GM12892 (cell line): ENCODE results near the gene GGNBP2. TPM values are rescaled to one million over a fixed set of nuclear protein-coding genes. Genes with fewer than 3 reads are reported as not detected.

Experiments
- DNase-seq: peaks from one replicate; pipeline ENCODE4 v3.0.0; 2011; ENCODE audit not compliant: insufficient read length
- FAIRE-seq: peaks from 2 replicates; lab custom pipeline; 2011; peaks lifted over from hg19 to GRCh38; lab: Jason Lieb, UNC
- POLR2A ChIP-seq: IDR thresholded peaks from 2 replicates; pipeline ENCODE4 v1.6.1; 2011; ENCODE audit warnings: low read depth, low read length, control low read depth
- POLR2AphosphoS5 ChIP-seq: IDR thresholded peaks from 2 replicates; pipeline ENCODE4 v1.6.1; 2011; ENCODE audit warnings: low read depth, low read length, control low read depth
- TAF1 ChIP-seq: IDR thresholded peaks from 2 replicates; pipeline ENCODE4 v1.6.1; 2011; ENCODE audit warnings: low read depth, mild to moderate bottlenecking, control low read depth, low read length, borderline replicate concordance
- polyA plus RNA-seq: library from polyadenylated mRNA; unstranded; fragments of >200 nt; gene quantifications from one replicate; pipeline ENCODE4 v1.2.1, GENCODE V29; 2012; ENCODE audit warnings: missing spikeins, inconsistent platforms; ENCODE audit not compliant: missing spikeins

GGNBP2 gene, protein sequence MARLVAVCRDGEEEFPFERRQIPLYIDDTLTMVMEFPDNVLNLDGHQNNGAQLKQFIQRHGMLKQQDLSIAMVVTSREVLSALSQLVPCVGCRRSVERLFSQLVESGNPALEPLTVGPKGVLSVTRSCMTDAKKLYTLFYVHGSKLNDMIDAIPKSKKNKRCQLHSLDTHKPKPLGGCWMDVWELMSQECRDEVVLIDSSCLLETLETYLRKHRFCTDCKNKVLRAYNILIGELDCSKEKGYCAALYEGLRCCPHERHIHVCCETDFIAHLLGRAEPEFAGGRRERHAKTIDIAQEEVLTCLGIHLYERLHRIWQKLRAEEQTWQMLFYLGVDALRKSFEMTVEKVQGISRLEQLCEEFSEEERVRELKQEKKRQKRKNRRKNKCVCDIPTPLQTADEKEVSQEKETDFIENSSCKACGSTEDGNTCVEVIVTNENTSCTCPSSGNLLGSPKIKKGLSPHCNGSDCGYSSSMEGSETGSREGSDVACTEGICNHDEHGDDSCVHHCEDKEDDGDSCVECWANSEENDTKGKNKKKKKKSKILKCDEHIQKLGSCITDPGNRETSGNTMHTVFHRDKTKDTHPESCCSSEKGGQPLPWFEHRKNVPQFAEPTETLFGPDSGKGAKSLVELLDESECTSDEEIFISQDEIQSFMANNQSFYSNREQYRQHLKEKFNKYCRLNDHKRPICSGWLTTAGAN
- 44.8 TPM for polyA plus RNA-seq

DNA sequence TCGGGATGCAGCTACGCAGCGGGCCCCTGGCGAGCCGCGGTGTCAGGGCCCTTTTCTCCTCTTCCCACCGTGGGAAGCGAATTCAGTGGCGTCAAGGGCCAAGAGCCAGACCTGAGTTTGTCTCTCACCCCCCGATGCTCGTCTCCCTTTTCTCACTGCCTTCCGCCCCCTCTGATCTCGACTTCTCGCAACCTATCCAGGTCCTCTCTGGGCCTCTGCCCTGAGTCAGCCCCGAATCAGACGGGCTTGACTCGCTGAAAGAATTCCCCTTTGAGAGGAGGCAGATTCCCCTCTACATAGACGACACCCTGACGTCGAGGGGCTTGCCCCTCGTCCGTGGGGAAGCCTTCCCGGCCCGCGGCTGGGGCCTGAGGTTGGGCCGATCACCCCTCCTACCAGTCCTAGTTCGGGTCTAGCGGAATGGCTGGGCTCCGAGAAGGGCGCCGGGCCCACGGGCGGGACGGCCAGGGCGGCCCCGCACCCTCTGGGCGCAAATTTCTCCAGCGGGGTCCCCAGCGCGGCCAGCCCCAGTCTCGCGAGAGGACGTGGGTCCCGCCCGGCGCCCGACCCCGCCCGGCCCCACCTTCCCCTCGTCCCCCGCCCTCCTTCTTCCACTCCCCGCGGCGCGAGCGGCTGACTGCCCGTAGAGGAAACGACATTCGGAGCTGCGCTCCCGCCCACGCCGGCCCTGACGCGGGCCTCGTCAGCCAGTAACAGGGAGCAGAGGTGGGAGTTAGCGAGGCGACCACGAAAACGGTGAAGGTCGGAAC is at the start of gene GGNBP2:
Gene GGNBP2 (plus strand): TSS at position 613 of the 770 bp plus-strand sequence. CDS start 806 bp downstream, outside the sequence.
- DNase-seq (peak; percentile 80), FAIRE-seq (no peak)
- TF ChIP-seq POLR2A (peak; percentile 83), POLR2AphosphoS5 (peak; percentile 68), TAF1 (peak; percentile 1)

DNA sequence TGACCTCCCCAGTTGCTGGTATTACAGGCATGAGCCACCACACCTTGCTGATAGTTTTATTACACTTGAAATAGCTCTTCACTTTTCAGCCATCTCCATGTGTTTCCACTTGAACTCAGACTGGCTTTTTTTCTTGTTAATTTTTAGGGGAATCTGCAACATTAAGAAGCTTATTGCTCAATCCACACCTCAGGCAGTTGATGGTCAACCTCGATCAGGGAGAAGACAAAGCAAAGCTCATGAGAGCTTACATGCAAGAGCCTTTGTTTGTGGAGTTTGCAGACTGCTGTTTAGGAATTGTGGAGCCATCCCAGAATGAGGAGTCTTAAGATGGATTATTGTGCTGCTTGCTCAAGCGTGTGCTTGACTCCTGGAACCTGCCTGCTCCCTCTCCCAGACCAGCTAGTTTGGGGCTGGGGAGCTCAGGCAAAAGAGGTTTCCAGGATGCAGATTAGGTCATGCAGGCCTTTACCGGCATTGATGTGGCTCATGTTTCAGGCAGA is 49.6 kb upstream of the GGNBP2 start:
- TF ChIP-seq POLR2AphosphoS5 (no peak), TAF1 (no peak), POLR2A (no peak)
- DNase-seq, result no peak
- FAIRE-seq, result no peak

DNA sequence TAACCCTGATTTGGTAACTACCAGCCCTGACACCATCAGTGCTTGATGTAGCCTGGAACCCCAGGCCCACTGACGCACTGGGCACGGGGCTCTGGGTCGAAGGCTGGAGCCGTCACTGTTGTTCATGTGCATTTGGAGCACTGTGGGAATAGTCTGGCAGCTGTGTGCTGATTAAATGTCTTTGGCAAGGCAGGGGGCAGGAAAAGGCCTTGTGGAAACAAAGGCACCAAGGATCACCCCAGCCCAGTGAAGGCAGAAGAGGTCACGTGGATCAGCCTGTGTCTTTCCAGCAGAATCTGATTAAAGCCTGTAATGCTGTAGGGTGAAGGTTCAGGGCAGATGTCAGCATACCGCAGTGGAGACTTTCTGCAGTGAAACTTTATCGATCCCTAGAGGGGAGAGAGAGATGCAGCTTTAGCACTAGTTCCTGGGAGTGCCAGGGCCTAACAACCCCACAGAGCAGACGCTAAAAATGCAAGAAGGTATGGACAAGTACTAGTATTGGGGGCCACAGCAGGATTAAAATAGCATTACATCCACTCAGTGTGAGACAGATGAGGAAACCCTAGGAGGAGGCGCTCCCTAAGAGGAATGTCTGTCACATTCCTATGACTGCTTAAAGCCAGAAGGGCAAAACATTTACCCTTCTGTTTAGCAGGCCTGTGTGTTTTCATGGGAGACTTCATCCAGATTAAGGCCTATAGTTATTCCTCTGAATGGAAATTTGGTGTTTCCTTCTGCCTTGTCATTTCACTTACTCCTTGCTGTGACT is 48.5 kb upstream of the GGNBP2 start:
- peak; percentile 32; the same call in 1 of the 2 replicates for TF ChIP-seq POLR2AphosphoS5
- no peak for TF ChIP-seq POLR2A
- FAIRE-seq, result no peak
- no peak for DNase-seq

DNA sequence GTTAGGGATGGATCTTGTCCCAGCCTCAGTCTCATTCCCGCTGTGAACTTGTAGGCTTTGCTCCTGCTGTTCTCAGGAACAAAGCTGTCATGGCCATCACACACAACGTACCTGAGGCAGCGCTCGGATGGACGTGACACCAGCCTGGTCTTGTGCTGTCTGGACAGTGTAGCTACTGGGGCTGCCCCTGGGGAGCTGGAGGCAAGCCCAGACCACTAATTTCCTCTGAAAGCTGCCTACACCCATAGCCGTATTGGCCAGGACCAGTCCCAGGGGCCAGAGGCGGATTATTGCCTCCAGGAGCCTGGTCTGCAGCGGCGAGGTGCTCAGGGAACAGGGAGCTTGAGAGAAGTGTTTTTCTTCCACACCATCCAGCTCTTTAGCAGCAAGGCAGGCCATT is 46.6 kb upstream of the GGNBP2 start:
- DNase-seq, result no peak
- no peak for TF ChIP-seq TAF1
- no peak for TF ChIP-seq POLR2AphosphoS5
- no peak for TF ChIP-seq POLR2A
- no peak for FAIRE-seq

DNA sequence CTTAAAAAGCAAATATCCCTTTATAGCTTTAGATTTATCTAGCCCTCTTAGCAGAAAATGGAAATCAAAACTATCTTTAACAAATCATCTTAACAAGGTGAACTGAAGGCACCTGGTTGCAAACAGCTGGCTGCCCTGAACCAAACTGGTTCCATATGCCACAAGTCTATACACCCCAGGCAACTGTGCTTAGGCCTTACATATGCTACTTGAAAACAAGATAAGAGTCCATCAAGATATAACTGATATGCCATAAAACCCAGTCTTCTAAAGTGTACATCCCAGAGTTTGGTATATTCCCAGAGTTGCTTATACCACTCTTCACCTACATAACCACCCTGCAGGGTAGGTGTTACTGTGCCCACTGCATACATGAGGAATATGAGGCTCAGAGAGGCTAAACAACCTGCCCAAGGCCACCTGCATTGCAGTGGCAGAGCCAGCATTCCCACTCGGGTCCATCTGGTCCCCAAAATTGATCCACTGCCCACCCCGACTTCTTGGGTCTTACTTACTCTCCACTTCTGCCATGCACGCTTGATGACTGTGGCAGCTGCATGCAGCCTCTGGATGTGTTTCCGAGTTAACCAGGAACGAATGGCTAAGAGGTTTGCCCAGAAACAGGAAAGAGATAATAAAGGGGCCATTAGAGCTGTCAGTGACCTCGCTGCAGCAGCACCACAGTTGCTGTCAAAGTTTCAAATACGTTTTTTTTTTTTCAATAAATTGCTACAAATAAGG is 46.0 kb upstream of the GGNBP2 start:
- FAIRE-seq (no peak), DNase-seq (no peak)
- no peak for TF ChIP-seq POLR2A
- TF ChIP-seq TAF1, result no peak
- no peak for TF ChIP-seq POLR2AphosphoS5

DNA sequence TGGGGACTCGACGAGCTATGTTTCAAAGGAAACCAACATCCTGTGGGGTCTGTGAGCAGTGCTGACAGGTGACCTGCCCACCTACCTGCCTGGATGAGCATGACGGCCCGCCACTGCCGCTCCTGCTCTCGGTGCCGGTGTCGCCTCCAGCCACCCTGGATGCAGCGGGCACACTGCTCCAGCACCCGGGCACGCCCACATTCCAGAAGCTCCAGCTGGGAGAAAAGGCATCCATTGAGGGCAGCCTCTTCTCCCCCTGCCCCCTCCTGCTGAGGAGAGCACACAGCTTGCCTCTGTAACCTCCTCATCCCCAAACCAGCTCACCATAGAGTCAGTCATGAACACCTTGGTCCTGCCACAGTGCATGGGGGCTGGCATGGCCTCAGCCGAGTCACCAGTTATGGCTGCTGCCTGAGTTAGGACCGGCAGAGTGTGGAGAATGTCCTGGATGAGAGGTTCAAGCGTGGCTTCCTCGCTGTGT is 43.9 kb upstream of the GGNBP2 start:
- no peak for DNase-seq
- no peak for FAIRE-seq
- TF ChIP-seq POLR2A, result 0 out of 2 replicates have a peak, but pooled peaks have one; percentile 21
- TF ChIP-seq TAF1, result no peak

DNA sequence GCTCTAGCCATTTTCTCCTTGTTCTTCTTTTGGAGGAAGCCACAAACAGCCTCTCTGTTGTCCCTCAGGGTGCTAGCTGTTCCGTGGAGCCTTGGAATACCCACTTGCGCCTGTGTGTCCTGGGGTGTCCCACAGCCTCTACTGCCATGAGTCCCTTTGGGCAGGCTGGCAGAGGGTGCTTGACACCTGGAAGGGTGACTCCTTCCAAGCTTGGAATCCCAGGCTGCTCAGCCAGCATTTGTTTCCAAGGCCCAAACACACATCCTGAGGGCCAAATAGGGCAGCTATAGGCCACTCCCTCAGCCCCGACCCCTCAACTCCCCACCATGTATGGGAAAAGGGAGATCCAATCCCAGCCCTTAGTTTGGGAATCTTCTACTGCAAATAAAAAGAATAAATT is 43.4 kb upstream of the GGNBP2 start:
- DNase-seq (no peak), FAIRE-seq (no peak)
- TF ChIP-seq TAF1, result no peak
- TF ChIP-seq POLR2A, result no peak
- no peak for TF ChIP-seq POLR2AphosphoS5

DNA sequence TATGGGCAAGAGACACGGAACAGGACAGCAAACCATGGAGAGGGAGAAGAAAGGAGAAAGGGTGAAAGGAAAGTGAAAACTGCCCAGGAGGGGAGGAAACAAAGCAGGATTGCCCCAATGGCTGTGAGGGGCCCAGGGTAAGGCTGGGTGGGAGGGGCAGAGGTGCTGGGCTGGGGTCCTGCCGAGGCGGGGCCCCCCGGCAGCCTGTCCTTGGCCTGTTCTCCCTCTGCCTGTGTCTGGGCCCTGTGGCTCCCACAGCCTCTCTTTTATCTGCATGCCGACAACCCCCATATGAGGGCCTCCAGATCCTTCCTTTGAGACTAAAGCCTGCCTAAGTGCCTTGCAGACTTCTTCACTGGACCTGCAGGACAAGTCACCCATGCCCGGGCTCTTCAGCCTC is 42.8 kb upstream of the GGNBP2 start:
- TF ChIP-seq TAF1, result no peak
- no peak for TF ChIP-seq POLR2A
- TF ChIP-seq POLR2AphosphoS5, result no peak
- FAIRE-seq (no peak), DNase-seq (no peak)

DNA sequence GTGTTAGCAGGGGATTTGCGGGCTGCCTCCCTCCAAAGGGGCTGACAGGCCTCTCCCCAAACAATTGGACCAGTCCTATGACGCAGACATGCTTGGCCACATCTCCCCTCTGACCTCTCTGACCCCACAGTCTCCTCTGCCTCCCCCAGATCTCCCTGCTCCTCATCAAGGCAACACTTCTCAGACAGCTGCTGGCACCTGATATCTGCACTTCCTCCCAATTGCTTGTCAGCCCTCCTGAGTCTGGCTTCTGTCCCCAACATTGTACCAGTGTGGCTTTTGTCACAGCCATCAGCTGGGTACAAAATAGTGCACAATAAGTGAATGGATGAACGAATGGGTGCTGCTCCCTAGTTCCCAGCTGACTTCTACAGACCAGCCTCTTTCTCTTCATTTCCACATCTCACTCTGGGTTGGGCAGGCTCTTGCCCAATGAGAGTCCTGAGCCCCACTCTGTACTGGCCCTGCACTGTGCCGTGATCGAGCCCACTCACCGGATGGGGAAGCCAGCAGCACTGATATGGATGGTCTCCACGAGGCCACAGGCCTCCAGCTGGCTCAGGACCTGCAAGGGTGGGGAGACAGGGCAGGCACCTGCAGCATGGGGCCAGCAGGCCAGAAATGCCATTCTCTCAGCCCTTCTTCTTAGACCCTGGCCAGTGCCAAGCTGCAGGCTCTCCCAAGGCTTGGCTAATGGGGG is 41.1 kb upstream of the GGNBP2 start:
- TF ChIP-seq POLR2A (no peak), TAF1 (no peak), POLR2AphosphoS5 (no peak)
- FAIRE-seq (no peak), DNase-seq (no peak)

DNA sequence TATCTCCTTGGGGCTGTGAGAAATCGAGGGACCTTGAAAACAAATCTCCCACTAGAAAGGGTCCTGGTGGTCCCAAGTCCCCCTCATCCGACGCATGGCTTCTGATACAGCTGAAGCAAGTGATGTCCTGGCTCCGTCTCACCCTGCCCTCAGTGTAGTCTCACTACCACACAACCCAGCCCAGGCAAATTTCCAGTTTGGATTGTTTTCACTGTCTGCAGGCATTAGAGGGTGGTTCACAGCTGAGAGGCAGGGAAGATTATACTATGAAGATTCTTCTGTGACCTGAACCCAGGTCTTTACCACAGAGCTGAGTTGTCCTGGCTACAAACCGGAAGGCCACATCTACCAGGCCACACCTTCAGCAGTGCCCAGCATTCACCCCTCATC is 40.6 kb upstream of the GGNBP2 start:
- no peak for FAIRE-seq
- DNase-seq, result no peak
- TF ChIP-seq POLR2AphosphoS5 (no peak), POLR2A (no peak), TAF1 (no peak)
